Fibroblast of pulmonary artery (primary cell): Measurements from ENCODE around the gene ANGPTL8.

Source experiments
- DNase-seq: peaks from one replicate; pipeline ENCODE4 v3.0.0-alpha.2; 2010; ENCODE audit warnings: low read depth
- H3K4me3 ChIP-seq: replicated peaks from 2 replicates; pipeline ENCODE4 v1.5.1; 2011; ENCODE audit warnings: low read depth, mild to moderate bottlenecking, control low read depth, low read length, moderate library complexity
- TF ChIP-seq, protein P1 (sequence below): IDR thresholded peaks from 2 replicates; pipeline ENCODE4 v1.5.1; 2011; ENCODE audit warnings: mild to moderate bottlenecking, control low read depth, low read length, inconsistent platforms; ENCODE audit errors: missing control alignments

Gene ANGPTL8

GRCh38 chr19:11265177-11265784 is 25.9 kb downstream of the ANGPTL8 start:
- H3K4me3 ChIP-seq, result no peak overlapping the region
- TF ChIP-seq, protein P1, sequence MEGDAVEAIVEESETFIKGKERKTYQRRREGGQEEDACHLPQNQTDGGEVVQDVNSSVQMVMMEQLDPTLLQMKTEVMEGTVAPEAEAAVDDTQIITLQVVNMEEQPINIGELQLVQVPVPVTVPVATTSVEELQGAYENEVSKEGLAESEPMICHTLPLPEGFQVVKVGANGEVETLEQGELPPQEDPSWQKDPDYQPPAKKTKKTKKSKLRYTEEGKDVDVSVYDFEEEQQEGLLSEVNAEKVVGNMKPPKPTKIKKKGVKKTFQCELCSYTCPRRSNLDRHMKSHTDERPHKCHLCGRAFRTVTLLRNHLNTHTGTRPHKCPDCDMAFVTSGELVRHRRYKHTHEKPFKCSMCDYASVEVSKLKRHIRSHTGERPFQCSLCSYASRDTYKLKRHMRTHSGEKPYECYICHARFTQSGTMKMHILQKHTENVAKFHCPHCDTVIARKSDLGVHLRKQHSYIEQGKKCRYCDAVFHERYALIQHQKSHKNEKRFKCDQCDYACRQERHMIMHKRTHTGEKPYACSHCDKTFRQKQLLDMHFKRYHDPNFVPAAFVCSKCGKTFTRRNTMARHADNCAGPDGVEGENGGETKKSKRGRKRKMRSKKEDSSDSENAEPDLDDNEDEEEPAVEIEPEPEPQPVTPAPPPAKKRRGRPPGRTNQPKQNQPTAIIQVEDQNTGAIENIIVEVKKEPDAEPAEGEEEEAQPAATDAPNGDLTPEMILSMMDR, result no peak
- DNase-seq, result no peak

GRCh38 chr19:11265785-11266236 is 26.4 kb downstream of the ANGPTL8 start:
- TF ChIP-seq, protein P1, result no peak
- no peak for DNase-seq
- no peak overlapping the region for H3K4me3 ChIP-seq

GRCh38 chr19:11267316-11268085 is 28.1 kb downstream of the ANGPTL8 start:
- no peak overlapping the region for H3K4me3 ChIP-seq
- TF ChIP-seq, protein P1, result no peak
- DNase-seq, result no peak

DNA sequence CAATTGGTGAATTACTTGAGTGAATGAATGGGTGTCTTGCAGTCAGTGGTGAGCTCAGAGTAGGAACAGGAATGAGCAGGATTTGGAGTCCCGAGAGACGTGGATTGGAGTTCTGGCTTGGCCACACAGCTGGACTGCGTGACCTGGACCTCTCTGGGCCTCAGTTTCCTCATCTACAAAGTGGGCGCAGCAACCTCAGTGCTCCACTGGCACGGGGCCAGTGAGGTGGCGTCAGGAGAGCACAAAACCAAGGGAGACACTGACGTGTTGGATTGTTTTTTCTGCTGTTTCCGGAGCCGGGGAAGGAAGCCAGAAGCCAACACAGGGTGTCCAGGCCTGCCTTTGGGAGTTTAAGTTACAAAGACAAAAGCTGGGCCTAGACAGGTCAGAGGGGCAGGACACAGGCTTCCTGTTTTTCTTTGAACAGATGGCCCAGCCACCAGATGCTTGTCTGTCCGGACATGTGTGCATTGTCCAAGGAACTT is 29.4 kb downstream of the ANGPTL8 start:
- H3K4me3 ChIP-seq, result no peak overlapping the region
- TF ChIP-seq, protein P1, result no peak
- DNase-seq, result peak; percentile 96

DNA sequence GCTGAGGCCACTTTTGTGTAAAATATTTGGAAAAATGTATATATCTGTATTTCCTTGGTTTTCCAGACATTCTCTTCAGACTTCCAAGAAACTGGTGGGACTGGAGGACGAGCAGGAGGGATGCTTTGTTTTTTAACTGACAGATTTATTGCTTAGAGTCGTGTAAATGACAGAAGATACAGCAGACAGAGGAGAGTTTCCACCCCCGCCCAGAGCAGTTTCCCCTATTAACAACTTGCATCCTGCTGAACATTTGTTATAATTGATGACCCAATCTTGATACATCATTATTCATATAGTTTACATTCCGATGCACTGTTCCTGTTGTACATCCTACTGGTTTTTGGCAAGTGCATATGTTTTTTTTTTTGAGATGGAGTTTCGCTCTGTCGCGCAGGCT is 30.0 kb downstream of the ANGPTL8 start:
- H3K4me3 ChIP-seq, result no peak overlapping the region
- peak; percentile 39 for DNase-seq
- TF ChIP-seq, protein P1, result no peak

GRCh38 chr19:11273296-11273695 is 33.9 kb downstream of the ANGPTL8 start:
- no peak overlapping the region for H3K4me3 ChIP-seq
- DNase-seq, result no peak
- TF ChIP-seq, protein P1, result no peak

DNA sequence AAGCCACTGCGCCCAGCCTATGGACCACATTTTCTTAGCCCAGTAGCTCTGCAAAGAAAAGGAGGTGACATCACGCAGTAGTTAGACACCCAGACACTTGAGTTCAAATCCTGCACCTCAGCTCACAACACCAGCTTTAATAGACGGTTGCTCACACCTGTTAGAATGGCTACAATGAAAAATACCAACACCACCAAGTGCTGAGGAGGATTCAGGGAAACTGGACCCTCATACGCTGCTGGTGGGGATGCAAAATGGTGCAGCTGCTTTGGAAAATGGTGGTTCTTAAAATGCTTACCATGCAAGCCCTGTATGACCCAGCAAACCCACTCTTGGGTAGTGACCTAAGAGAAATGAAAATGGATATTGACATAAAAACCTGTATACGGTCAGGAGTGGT is 34.6 kb downstream of the ANGPTL8 start:
- TF ChIP-seq, protein P1, result no peak
- no peak for DNase-seq
- H3K4me3 ChIP-seq, result no peak overlapping the region
